ENCODE measurements around the gene WWOX.

The WWOX gene

DNA sequence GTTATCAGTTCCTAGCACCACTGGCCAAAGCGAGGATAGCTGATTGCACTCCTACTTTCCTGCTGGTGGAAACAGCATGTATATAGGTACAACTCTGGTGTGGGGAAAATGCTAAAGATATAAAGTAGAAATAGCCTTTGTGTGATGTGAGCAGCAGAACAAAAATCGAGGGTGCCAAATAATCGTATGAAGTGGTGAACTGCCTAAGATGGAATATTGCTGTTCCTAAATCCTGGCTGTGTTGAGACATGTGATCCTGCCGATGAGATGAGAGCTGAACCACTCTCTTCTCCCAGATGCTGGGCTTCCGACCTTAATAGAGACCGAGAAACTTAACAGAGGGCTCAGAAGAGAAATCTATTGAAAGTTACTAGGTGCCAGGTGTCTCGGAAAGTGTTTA is 117.8 kb downstream of the WWOX start:
- DNase-seq, result no peak
- intact Hi-C loops (cut with DNase I), result no loop called here

DNA sequence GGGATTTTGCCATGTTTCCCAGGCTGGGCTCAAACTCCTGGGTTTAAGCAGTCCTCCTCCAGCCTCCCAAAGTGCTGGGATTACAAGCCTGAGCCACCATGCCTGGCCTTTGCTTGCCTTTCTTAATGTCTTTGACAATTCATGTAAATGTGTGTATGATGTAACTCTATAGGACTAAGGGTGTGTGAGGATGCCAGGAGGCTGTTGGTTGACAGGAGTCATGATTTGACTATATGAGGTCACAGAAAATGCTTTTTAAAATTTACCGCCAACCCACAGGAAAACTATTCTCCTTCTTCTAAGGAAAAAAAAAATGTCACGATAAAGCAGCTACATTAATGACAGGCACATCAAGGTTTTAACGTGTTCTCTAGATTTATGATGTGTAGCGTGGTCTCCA is 118.8 kb downstream of the WWOX start:
- DNase-seq, result no peak
- intact Hi-C loops (cut with DNase I), result no loop called here

DNA sequence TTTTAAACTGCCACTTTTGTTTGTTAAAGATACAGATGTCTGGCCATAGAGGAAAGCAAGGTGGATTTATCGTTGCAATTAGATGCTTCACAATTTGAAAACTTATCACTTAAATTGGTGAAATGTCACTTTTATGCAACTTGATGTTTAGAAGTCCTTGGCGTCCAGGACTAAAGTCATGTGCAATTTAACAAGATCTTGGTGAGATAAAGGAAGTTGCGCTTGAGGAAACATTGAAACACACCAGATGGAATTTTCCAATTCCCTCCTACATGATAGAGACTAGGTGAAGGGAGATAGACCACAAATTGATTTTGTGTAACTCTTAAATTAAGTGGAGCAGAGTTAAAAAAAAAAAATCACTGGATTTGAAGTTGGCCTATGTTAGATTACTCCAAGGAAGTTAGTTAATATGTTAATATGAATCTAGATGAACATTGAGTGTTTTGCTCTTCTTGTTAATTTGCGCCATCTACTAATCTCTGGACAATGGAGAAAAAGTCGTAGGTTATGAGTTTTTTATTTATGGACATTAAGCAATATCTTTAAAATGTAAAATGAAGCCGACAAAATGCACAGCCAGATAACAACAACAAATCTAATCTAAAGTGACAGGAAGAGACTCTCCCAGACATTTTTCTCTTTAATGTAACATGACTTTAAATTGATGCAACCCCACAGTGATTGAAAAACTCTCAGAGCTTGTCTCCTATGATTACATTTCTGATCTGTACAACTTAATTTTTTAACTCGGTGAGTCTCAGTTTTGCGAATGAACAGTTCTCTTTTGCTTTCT is 119.6 kb downstream of the WWOX start:
- DNase-seq, result no peak
- intact Hi-C loops (cut with DNase I), result no loop called here

DNA sequence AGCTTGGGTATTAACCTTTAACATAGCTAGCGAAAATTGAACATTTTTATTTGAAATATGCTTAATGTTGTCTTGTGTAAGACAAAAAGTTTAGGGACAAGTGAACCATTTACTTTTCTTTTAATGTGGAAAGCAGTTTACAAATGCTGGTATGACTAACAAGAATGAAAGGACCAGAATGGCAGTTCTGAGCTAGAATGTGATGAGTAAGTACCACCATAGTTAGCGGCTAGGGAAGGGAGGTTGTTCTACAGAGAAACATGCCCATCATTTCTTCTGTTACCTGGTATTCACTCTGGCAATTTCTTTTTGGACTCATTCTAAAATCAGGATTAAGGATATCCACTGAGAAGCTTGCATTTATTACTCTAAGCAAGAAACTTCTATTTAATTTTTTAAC is 121.1 kb downstream of the WWOX start:
- DNase-seq, result no peak
- intact Hi-C loops (cut with DNase I), result no loop called here

DNA sequence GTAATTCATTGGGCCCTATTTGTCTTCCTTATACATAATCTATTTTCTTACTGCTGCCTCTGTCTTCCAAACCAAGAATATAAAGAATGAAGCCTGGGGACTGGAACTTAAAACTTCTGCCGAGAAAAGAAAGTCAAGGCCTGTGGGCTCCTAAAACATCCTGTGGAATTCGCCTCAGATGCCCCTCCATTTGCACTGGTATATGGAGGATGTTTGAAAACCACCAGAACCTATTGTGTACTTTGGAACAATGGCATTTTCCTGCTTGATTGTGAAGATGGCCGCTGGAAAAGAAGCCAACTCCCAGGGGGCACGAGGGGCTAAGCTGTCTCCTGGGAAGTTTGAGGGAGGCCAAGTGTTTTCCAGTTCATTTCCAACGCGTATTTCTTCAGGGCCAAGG is 122.4 kb downstream of the WWOX start:
- DNase-seq, result no peak
- intact Hi-C loops (cut with DNase I), result no loop called here

DNA sequence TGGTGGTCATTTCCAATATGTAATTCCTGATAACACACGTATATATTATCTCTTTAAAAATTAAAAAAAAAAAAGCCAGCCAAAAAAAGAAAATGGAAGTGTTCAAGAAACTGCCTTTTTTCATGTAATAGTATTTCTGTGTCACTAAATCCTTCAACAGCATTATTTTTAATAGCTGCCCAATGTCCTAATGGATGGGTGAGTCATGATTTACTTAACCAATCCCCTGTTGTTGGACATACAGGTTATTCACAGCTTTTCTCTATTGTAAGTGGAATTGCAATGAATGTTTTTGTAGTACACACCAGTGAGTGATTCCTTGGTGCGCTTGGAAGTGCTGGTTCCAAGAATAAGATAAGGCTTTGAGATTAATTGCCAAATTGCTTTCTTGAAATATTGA is 124.9 kb downstream of the WWOX start:
- intact Hi-C loops (cut with DNase I), result no loop called here
- no peak for DNase-seq

DNA sequence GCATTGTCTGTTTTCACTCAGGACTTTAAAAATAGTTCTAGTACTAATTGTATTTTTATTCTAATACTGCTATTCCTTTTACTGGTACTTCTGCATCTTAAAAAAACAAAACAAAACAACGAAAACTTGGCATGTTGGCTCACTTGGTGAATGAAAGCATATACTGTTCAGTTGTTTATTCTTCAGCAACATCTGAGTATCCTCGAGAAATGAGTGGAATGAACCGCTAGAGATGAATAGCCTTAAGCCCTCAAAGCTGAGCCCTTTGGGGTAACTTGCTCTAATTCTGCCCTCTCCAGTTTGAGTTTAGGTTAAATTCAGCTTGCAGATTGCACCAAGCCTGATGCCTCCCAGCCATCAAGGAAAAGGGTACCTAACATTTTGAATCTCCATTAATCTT is 126.5 kb downstream of the WWOX start:
- DNase-seq, result no peak
- intact Hi-C loops (cut with DNase I), result no loop called here

DNA sequence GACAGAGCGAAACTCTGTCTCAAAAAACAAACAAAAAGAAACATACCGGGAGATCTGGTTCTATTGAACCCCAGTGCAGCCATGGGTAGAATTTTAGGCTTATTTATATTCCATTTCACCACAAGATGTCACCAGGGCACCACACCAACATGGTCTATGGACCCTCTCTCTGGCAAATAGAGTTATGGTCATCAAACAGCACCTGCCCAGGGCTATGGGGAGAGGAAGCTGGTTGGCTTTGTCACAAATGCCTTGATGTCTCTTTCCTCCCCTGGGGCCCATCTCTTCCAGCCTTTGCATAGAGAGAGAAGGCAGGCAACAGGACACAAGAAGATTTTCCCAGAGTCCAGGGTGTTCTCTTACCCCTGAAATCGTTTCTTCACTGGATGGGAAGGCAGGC is 128.4 kb downstream of the WWOX start:
- no peak for DNase-seq
- intact Hi-C loops (cut with DNase I), result no loop called here

DNA sequence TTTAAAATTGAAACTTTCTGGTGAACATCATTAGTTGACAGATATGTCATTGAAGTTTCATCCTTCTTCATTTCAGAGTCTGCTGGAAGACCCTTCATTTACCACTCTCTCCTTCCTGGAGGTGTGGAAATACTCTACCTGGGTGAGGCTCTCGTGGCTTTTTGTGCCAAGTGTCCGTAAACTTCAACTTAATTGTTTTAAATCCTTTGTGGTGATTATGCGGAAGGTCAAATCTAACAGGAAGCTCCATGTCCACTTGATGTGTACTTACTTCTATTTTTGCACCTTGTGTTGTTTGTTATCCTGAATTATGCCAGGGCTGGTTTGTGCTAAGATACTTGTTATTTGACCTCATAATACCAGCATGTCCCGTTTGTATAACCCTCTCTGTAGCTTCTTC is 129.2 kb downstream of the WWOX start:
- intact Hi-C loops (cut with DNase I), result no loop called here
- DNase-seq, result no peak

DNA sequence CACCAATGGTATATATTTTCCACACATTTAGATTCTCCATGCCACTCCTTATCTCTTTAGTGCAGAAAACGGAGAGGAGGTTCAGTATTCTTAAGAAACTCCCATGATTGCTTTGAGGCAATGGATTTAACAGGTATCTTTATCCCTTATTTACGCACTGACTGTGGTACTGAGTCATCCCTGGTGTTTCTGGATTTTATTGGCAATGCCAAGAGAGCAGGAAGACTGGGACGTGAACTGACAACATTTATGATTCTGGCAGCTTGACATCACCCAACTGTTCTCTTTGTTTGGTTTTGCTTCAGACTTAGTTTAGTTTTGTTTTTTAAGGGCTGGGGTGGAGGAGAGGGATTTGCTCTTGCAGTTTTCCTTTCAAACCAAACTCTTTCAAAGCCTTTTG is 131.4 kb downstream of the WWOX start:
- intact Hi-C loops (cut with DNase I), result no loop called here
- DNase-seq, result no peak

DNA sequence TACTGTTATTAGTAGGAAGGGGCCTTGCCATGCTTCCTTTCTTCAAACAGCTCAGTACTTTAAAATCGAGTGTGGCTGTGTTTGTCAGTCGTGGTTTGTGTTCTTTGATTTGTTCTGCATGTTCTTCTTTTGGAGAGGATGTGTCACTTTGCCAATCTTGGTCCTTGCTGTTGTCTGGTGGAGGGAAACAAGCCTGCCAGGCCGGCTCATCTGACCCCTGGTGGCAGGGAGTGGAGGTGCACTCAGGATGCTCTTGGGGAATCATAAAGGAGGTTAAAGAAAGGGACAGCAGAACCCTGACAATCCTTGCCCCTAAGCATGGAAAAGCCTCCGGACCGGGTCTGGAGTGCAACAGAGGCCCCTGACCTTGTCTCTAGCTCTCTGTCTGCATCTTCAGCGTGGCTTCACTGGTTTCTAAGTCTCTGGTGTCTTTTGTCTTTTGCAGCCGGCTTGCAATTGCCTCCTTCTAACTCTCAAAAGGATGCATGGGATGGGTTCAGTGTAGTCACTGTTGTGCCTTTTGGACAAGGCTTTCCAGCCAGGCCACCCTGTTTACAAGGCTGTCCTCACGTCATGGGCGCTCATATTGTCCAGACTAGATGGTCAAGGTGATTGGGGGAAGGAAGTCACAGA is 135.8 kb downstream of the WWOX start:
- DNase-seq, result peak; percentile 38 to 96 (median 73)
- intact Hi-C loops (cut with DNase I), result loop anchor here (2.0 kb wide), 1 partner anchor 112 kb away; no protein-coding TSS in a partner anchor

DNA sequence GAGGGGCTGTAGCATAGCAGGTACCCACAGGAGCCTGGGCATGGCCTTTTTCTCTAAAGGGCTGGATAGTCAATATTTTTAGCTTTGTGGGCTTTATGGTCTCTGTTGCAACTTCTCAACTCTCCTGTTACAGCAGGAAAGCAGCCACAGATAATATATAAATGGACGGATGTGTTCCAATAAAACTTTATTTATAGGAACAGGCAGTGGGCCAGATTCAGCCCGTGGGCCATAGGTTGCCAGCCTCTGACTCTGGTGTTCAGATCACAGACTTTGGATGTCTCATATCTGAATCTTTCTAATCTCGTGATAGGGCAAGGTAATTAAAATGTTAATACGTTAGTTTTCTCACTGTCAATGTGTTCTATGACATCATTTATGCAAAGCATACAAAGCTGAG is 136.4 kb downstream of the WWOX start:
- no peak for DNase-seq
- intact Hi-C loops (cut with DNase I), result loop anchor here (2.0 kb wide), 1 partner anchor 113 kb away; no protein-coding TSS in a partner anchor

DNA sequence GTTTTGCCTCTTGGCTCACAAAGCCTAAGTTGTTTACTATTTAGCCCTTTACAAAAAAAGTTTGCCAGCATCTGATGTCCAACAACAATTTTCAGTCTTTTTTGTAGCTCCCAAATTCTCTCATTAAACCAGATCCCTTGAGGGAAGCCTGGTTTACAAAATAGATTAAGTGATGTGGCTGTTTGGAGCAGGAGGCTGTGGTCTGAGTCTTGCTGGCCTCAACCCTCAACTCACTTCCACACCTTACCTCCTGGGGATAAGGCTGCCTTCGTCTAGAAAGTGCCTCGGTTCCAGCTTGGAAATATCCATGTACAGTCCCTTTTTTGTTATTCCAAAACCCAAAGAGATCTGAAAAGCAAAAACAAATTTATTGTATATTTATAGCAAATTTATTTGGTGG is 138.4 kb downstream of the WWOX start:
- intact Hi-C loops (cut with DNase I), result no loop called here
- DNase-seq, result no peak

DNA sequence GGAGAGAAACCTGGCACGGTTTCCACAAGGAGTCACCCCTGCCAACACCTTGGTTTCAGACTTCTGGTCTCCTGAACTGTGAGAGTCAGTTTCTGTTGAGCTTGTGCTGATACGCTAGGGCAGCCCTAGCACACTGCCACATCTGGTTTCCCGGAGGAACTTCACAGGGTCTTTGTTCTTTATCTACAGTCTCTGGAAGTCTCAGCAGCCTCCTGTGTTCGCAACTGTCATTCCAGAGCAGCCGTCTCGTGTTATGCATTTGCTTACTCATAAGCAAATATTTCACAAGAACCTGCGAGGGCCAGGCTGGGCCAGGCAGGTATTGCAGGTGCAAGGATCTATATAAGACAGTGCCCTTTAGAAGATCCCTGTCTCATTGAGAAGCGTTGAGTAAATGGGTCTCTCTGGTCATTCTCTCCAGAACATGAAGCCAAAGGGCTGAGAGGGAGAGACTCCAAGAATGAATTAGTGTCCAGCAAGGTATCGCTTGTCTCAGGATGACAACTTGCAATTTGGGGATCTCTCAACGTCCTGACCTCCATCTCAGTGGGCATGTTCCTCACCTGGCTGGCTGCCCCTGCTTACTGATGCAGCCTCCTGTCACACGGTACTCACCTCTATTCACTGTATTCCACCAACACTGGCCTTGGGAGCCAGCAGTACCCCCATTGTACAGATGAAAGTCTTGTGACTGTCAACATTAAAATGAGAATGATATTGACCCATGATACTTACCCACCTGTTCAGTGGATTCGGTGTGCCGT is 141.2 kb downstream of the WWOX start:
- intact Hi-C loops (cut with DNase I), result no loop called here
- no peak for DNase-seq

DNA sequence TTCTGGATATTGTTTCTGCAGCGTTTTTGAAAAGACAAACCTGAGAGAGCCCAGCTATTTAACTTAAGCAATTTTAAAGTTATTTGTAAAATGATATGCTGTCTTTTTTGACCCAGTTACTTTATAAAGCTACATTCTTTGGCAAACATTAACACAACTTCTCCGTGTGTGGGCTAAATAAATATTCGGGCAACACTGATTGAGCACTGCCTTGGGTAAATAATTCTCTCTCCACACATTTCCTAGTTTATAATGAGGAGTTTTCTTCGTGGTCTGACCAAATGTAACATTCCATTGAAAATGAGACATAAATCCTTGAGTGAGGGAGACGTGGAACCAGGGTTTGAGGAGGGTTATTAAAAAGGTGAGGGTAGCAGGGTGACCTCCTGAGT is 142.8 kb downstream of the WWOX start:
- intact Hi-C loops (cut with DNase I), result no loop called here
- DNase-seq, result no peak

DNA sequence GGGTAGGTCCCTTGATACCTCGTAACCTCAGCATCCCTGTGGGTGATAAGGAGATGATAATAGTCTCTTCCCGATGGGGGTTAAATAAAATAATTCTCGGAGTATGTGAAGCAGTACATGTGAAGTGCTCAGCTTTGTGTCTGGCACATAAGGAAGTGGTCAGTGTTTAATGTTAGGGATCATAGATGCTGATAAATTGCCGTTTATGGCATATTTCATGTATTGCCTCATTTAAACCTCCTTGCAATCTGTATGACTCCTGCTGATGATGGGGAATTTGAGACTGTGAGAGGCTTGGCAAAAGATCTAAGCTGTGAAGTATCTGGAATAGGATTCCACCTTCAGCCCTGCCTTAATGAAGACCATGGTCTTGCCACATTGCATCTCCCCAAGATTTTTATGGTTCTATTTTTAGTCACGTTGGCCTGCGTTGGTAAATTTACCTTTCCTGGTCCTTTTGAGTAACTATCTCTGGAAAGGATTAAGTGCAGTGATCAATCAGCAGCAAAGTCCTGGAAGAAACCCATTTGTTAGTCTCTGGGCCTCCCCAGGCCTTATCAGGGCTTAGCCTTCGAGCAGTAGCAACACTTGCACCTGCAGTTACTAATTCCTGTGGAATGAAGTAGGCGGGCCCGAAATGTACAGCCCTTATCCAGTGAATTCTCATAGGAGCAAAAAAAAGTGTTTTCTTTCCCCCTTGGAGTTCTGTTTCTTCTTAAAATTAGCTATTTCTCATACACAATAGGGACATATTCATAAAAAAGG is 144.9 kb downstream of the WWOX start:
- DNase-seq, result no peak
- intact Hi-C loops (cut with DNase I), result no loop called here

DNA sequence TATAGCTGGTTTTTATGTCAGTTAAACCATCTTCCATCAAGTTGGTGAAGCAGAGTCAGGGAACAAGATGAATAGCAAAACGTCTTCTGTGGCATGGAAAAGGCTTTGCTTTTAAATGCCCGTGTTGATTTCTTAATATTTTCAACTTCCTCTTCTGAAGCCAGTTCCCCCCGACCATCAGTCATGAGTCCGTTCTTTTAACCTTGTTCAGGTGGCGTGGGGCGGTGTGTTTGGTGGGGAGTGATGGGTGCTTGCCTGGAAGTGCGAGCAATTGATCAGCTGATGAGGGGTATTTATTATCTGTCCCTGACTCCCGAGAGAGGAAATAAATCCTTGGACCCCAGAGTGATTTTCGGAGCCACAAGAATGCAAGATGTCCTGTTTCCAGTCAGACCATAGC is 147.1 kb downstream of the WWOX start:
- intact Hi-C loops (cut with DNase I), result no loop called here

DNA sequence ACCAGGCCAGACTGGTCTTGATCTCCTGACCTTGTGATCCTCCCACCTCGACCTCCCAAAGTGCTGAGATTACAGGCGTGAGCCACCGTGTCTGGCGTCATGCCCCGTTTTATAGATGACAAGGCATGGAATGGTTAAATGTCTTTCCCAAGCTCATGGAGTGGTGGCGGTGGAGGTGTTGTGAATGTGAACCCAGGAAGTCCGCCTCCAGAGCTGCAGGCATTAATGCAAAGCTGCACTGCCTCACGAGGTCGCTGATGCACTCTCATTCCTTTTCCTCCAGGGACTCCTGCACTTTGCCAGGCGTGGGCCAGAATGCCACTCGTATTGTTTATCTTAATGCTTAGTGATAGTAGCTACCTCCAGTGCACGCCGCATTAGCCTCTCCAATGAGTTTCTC is 149.6 kb downstream of the WWOX start:
- intact Hi-C loops (cut with DNase I), result no loop called here
- DNase-seq, result peak in 1 of 10 donors; percentile 48

More for the DNA sequence above, 147.1 kb downstream of the WWOX start:
- peak in 1 of 10 donors; percentile 42 for DNase-seq

DNA sequence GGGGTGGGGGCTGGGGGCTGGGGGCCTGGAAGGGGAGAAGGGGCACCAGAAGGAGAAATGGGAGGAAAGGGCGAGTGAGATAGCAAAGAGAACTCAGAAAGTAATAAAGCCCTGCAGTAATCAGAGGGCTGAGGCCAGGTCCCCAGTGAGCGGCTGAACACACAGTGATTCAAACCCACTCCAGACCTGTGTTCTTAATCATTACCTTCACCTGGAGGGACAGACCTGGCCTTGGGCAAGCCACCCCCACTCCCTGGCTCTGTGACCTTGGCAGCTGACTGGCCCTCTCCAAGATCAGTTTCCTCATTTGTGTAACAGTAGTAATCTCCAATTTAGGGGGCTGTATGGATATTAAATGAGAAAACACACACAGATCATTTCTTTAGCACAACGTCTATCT is 150.4 kb downstream of the WWOX start:
- intact Hi-C loops (cut with DNase I), result no loop called here

DNA sequence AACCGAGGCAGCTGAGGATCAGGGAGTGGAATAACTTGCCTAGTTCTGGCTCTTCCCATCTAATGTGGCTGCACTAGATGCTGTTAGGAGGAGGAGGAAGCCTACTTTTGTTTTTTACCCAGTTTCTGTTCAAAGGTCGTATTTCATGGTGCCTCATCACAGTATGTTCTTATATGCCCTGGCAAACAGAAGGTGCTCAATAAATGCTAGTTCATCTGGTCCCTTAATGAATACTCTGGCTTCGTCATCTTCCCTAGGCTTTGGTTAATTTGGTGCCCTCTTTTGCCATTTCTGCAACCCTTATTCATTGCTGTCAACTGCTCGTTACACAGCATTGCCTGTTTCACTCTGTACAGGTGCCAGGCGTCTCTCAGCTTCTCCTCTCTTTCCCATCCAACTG is 151.7 kb downstream of the WWOX start:
- intact Hi-C loops (cut with DNase I), result no loop called here
- DNase-seq, result no peak

More for the DNA sequence above, 150.4 kb downstream of the WWOX start:
- peak in 1 of 10 donors; percentile 45 for DNase-seq

DNA sequence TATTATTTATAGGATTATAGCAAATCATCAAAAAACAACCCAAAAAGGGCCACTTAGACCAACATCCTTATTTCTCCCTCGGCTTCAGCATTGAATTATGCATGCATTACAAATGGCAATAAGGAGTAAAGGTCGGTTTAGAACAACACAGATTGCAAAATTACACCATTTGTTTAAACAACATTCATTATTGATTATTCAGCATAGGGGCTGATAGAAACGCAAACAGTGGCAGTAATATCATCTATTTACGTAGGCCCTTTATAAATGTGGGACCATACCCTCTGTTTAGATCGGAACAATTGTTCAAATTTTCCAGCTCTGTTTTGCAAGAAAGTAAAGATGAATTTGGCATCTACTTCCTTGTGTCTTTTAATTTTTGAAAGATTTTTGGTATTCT is 153.3 kb downstream of the WWOX start:
- intact Hi-C loops (cut with DNase I), result no loop called here
- no peak for DNase-seq

All from posterior cingulate gyrus (tissue), 11 donors.